Spleen (tissue), 11 donors: ENCODE data around the gene PSME3IP1. TPM values are rescaled to one million over a fixed set of nuclear protein-coding genes. Genes with fewer than 3 reads are reported as not detected.

ENCODE experiments used
- DNase-seq: peaks from one replicate; pipeline ENCODE4 v3.0.0-alpha.2; 2020
- H3K27ac ChIP-seq, 8 donors: fragments of 200-600 bp; sonication (generic) in 7 of 8; 1 replicate in 4 of 8; 2 replicates in 4 of 8; pipeline versions ENCODE4 v1.5.0 to v1.8.0; 2016 to 2021; ENCODE audit warnings: inconsistent platforms in 4 of 8, mild to moderate bottlenecking in 4 of 8, moderate library complexity in 1 of 8
- H3K27me3 ChIP-seq, 7 donors: fragments of 200-600 bp; sonication (generic) in 6 of 7; replicated peaks in 1 of 7; 1 replicate in 4 of 7; 2 replicates in 3 of 7; pipeline versions ENCODE4 v1.5.0 to v1.8.0; 2016 to 2021; ENCODE audit warnings: inconsistent platforms in 3 of 7, mild to moderate bottlenecking in 1 of 7
- H3K36me3 ChIP-seq, 6 donors: fragments of 200-600 bp; sonication (generic) in 5 of 6; 1 replicate in 4 of 6; 2 replicates in 2 of 6; pipeline versions ENCODE4 v1.5.0 to v1.8.0; 2016 to 2021; ENCODE audit warnings: inconsistent platforms in 2 of 6
- H3K4me1 ChIP-seq, 6 donors: fragments of 200-600 bp; sonication (generic) in 5 of 6; 1 replicate in 3 of 6; 2 replicates in 3 of 6; pipeline versions ENCODE4 v1.5.0 to v1.8.0; 2016 to 2021; ENCODE audit warnings: inconsistent platforms in 3 of 6
- H3K4me3 ChIP-seq, 8 donors: fragments of 200-600 bp; sonication (generic) in 7 of 8; 1 replicate in 4 of 8; 2 replicates in 4 of 8; pipeline versions ENCODE4 v1.5.0 to v1.8.0; 2016 to 2021; ENCODE audit warnings: inconsistent platforms in 4 of 8, mild to moderate bottlenecking in 4 of 8, moderate library complexity in 2 of 8
- H3K9me3 ChIP-seq, 8 donors: fragments of 200-600 bp; sonication (generic) in 7 of 8; 1 replicate in 4 of 8; 2 replicates in 4 of 8; pipeline versions ENCODE4 v1.5.0 to v1.8.0; 2016 to 2021; ENCODE audit warnings: inconsistent platforms in 4 of 8
- CTCF ChIP-seq, 11 experiments: fragments of 200-600 bp in 7 of 11; fragments of 450-650 bp in 4 of 11; sonication (generic) in 4 of 11; IDR thresholded peaks in 8 of 11; conservative IDR thresholded peaks in 3 of 11; 1 replicate in 7 of 11; 2 replicates in 4 of 11; pipeline versions ENCODE4 v1.4.0 to v1.8.0; 2016 to 2021; ENCODE audit warnings: antibody characterized with exemption in 11 of 11, inconsistent platforms in 4 of 11, mild to moderate bottlenecking in 1 of 11
- POLR2A ChIP-seq, 3 donors: fragments of 450-650 bp; IDR thresholded peaks; one replicate each; pipeline ENCODE4 v1.5.1; 2017; ENCODE audit warnings: antibody characterized with exemption in 3 of 3, mild to moderate bottlenecking in 1 of 3
- POLR2AphosphoS5 ChIP-seq, 3 donors: sonication (generic); formaldehyde crosslinking; IDR thresholded peaks; one replicate each; pipeline ENCODE4 v1.5.1; 2017; ENCODE audit warnings: antibody characterized with exemption in 3 of 3
- WGBS, 5 donors: extraction: QIAGEN DNeasy Blood & Tissue Kit in 3 of 5; methylation state at CpG; one replicate each; pipeline versions ENCODE4 v1.1.5 to v1.1.7; 2013 to 2018; 5-methylcytosine and 5-hydroxymethylcytosine counted together
- intact Hi-C: fragments of 100-400 bp; cut with DNase I; formaldehyde crosslinking; loops from one replicate; pipeline ENCODE4 v1.15.0; 2023; ENCODE audit warnings: low total_unique reads
- polyA plus RNA-seq, 3 donors: library from polyadenylated mRNA; stranded (reverse); fragments of 200-250 nt; gene quantifications; one replicate each; pipeline ENCODE4 v1.2.1, GENCODE V29; 2013
- total RNA-seq, 7 donors: library from RNA; depleted of rRNA in 3 of 7; stranded (reverse); fragments of >200 nt in 3 of 7; fragmentation: NEBNext Ultra II Directional in 4 of 7; extraction: Animal tissue kit (Norgen Biotek cat#: 25700) in 4 of 7; gene quantifications; one replicate each; pipeline versions ENCODE4 v1.1.0 to v1.2.1, GENCODE V29; 2016 to 2021
- donor health status: healthy with polysubstance abuse.
- donor health status: DM: no; HTN: no; CAD: no; lungs with moderate emphysema.
- donor health status: DM: no; HTN: no; CAD: no.
- donor health status: Bipolar disorder and iron deficiency.
- donor health status: healthy.
- donor health status: DM: no; HTN: no; CAD: no.
- donor health status: DM: yes; HTN: yes; CAD: no.

PSME3IP1 gene
- total and polyA plus RNA-seq, 10 donors, result 64.6 to 128 (median 96.0) TPM

- no peaks in the 10 kb centered on the region for H3K27me3 ChIP-seq
- peak overlapping the region in 2 of 8 donors; percentile 21 to 85 for H3K27ac ChIP-seq
- intact Hi-C loops, result no loop called here
- peak; percentile 51 for DNase-seq
- H3K4me3 ChIP-seq, result no peak overlapping the region
- H3K9me3 ChIP-seq, result no peaks in the 10 kb centered on the region
- peaks cover 29 to 84% (median 61%) of the 10 kb centered on the region in 6 donors for H3K4me1 ChIP-seq
- no peak for TF ChIP-seq POLR2A (IDR thresholded peaks at IDR 0.05)
- TF ChIP-seq POLR2AphosphoS5 (IDR thresholded peaks at IDR 0.05), result no peak
- no peak for TF ChIP-seq CTCF (IDR thresholded peaks at IDR 0.05 in 8 of 11, conservative IDR thresholded peaks at IDR 0.05 in 3 of 11)
- H3K36me3 ChIP-seq, result peaks cover 0 to 45% (median 0%) of the 10 kb centered on the region in 6 donors
- 85 to 93% (median 87%) methylated on average over 10 of the region's 10 CpGs for WGBS, 5 donors
Measured at GRCh38 chr16:57138281-57138935, 47.4 kb downstream of the PSME3IP1 start.

- no peak overlapping the region for H3K4me3 ChIP-seq
- H3K36me3 ChIP-seq, result peaks cover 0 to 50% (median 0%) of the 10 kb centered on the region in 6 donors
- H3K4me1 ChIP-seq, result peaks cover 27 to 84% (median 56%) of the 10 kb centered on the region in 6 donors
- no peaks in the 10 kb centered on the region for H3K27me3 ChIP-seq
- H3K9me3 ChIP-seq, result no peaks in the 10 kb centered on the region
- TF ChIP-seq POLR2AphosphoS5 (IDR thresholded peaks at IDR 0.05), result no peak
- no peak for TF ChIP-seq POLR2A (IDR thresholded peaks at IDR 0.05)
- no peak for TF ChIP-seq CTCF (IDR thresholded peaks at IDR 0.05 in 8 of 11, conservative IDR thresholded peaks at IDR 0.05 in 3 of 11)
- peak; percentile 61 for DNase-seq
- intact Hi-C loops, result no loop called here
- H3K27ac ChIP-seq, result peak overlapping the region in 2 of 8 donors; percentile 28 to 85
- 76 to 89% (median 83%) methylated on average over 10 of the region's 10 CpGs for WGBS, 5 donors
Measured at GRCh38 chr16:57137566-57138273, 48.1 kb downstream of the PSME3IP1 start.

GRCh38 chr16:57137043-57137442 lies 48.8 kb downstream of the PSME3IP1 start:
- peak; percentile 70 for DNase-seq
- intact Hi-C loops, result no loop called here
- H3K36me3 ChIP-seq, result peaks cover 0 to 57% (median 0%) of the 10 kb centered on the region in 6 donors
- H3K27ac ChIP-seq, result peak overlapping the region in 2 of 8 donors; percentile 28 to 85
- no peaks in the 10 kb centered on the region for H3K9me3 ChIP-seq
- peaks cover 21 to 84% (median 50%) of the 10 kb centered on the region in 6 donors for H3K4me1 ChIP-seq
- no peak overlapping the region for H3K4me3 ChIP-seq
- WGBS, 5 donors, result 81 to 88% (median 85%) methylated on average over 14 of the region's 14 CpGs
- TF ChIP-seq POLR2A (IDR thresholded peaks at IDR 0.05) (no peak), POLR2AphosphoS5 (IDR thresholded peaks at IDR 0.05) (no peak), CTCF (IDR thresholded peaks at IDR 0.05 in 8 of 11, conservative IDR thresholded peaks at IDR 0.05 in 3 of 11) (no peak)
- no peaks in the 10 kb centered on the region for H3K27me3 ChIP-seq

GRCh38 chr16:57134982-57135381 lies 50.9 kb downstream of the PSME3IP1 start:
- intact Hi-C loops, result no loop called here
- no peaks in the 10 kb centered on the region for H3K27me3 ChIP-seq
- H3K27ac ChIP-seq, result peak overlapping the region; percentile 42 to 85 (median 74)
- DNase-seq, result peak; percentile 82
- H3K4me3 ChIP-seq, result peak overlapping the region in 2 of 8 donors; percentile 12 to 44
- peaks cover 15 to 81% (median 30%) of the 10 kb centered on the region in 6 donors for H3K4me1 ChIP-seq
- no peaks in the 10 kb centered on the region for H3K9me3 ChIP-seq
- 27 to 64% (median 50%) methylated on average over 2 of the region's 2 CpGs for WGBS, 5 donors
- TF ChIP-seq CTCF (IDR thresholded peaks at IDR 0.05 in 8 of 11, conservative IDR thresholded peaks at IDR 0.05 in 3 of 11), result no peak
- TF ChIP-seq POLR2AphosphoS5 (IDR thresholded peaks at IDR 0.05), result peak in 1 of 3 donors; percentile 38
- no peak for TF ChIP-seq POLR2A (IDR thresholded peaks at IDR 0.05)
- peaks cover 0 to 76% (median 0%) of the 10 kb centered on the region in 6 donors for H3K36me3 ChIP-seq
